ENCODE measurements around the gene PQBP1.
A peak's percentile ranks its signal among the peaks of the same experiment; 100 is the strongest.

The PQBP1 gene

GRCh38 chrX:48927736-48928382 is 30.1 kb downstream of the PQBP1 start:
- no peak overlapping the region for H2BK120ac ChIP-seq (ENCODE audit: low read depth, low read length)
- no CpG with 5 or more reads among the region's 2 CpGs for WGBS, 2 donors (ENCODE audit: extremely low coverage in 2 of 2, insufficient read length in 2 of 2, insufficient replicate concordance in 1 of 2)
- DNase-seq (ENCODE audit: low spot score) = no peak
- peaks cover 2 to 5% of the 10 kb centered on the region in 2 donors for H3K4me1 ChIP-seq (ENCODE audit: control insufficient read depth in 2 of 2, insufficient read depth in 1 of 2, low read depth in 1 of 2, low read length in 2 of 2)
- no peak overlapping the region for H3K4ac ChIP-seq (ENCODE audit: low read length)
- peak overlapping the region; percentile 27 for H3K27ac ChIP-seq (replicated peaks; ENCODE audit: low read length)
- no peak overlapping the region for H3K14ac ChIP-seq (ENCODE audit: low read length)
- peaks cover 27 to 53% of the 10 kb centered on the region in 2 donors for H3K36me3 ChIP-seq (replicated peaks in 1 of 2; ENCODE audit: control insufficient read depth in 2 of 2, insufficient read depth in 2 of 2, low read length in 2 of 2)
- no peak overlapping the region for H3K23ac ChIP-seq (ENCODE audit: low read depth, low read length, poor library complexity)
- no peaks in the 10 kb centered on the region for H3K9me3 ChIP-seq (replicated peaks in 1 of 2; ENCODE audit: control insufficient read depth in 2 of 2, insufficient read depth in 1 of 2, low read depth in 1 of 2, low read length in 2 of 2)
- no peak overlapping the region for H2BK15ac ChIP-seq (ENCODE audit: low read length)
- no peaks in the 10 kb centered on the region for H3K27me3 ChIP-seq (ENCODE audit: control insufficient read depth in 3 of 3, insufficient read depth in 3 of 3, low read depth in 1 of 3, low read length in 3 of 3)
- H2AK5ac ChIP-seq (ENCODE audit: low read depth, low read length) = no peak overlapping the region
- H3K4me3 ChIP-seq (ENCODE audit: low read length in 2 of 2) = no peak overlapping the region
- no peak overlapping the region for H3K9ac ChIP-seq (ENCODE audit: low read depth, low read length, poor library complexity)
- H4K8ac ChIP-seq (ENCODE audit: low read depth, low read length) = no peak overlapping the region
- no peak overlapping the region for H2BK12ac ChIP-seq (ENCODE audit: low read length)
- H4K91ac ChIP-seq (ENCODE audit: low read depth, low read length, poor library complexity) = no peak overlapping the region
- H2AFZ ChIP-seq (ENCODE audit: low read length) = no peak overlapping the region
- peaks cover 4% of the 10 kb centered on the region for H3K79me1 ChIP-seq (ENCODE audit: low read depth, low read length)
- H2BK5ac ChIP-seq (ENCODE audit: low read length) = no peak overlapping the region
- H3K4me2 ChIP-seq (ENCODE audit: insufficient read depth, low read length, poor library complexity, severe bottlenecking) = no peak overlapping the region
- H3K18ac ChIP-seq (ENCODE audit: low read length) = no peak overlapping the region

- Histone ChIP-seq H3K27me3 (ENCODE audit: control insufficient read depth in 3 of 3, insufficient read depth in 3 of 3, low read depth in 1 of 3, low read length in 3 of 3) (no peaks in the 10 kb centered on the region), H4K8ac (ENCODE audit: low read depth, low read length) (no peak overlapping the region)
Observed at GRCh38 chrX:48933757-48934156, 36.0 kb downstream of the PQBP1 start.

GRCh38 chrX:48934581-48935300 is 37.0 kb downstream of the PQBP1 start:
- Histone ChIP-seq H3K4me1 (ENCODE audit: control insufficient read depth in 2 of 2, insufficient read depth in 1 of 2, low read depth in 1 of 2, low read length in 2 of 2) (peaks cover 0 to 3% of the 10 kb centered on the region in 2 donors), H2BK5ac (ENCODE audit: low read length) (no peak overlapping the region), H3K14ac (ENCODE audit: low read length) (no peak overlapping the region), H3K4me3 (ENCODE audit: low read length in 2 of 2) (no peak overlapping the region), H2BK12ac (ENCODE audit: low read length) (no peak overlapping the region), H2BK120ac (ENCODE audit: low read depth, low read length) (no peak overlapping the region), H4K91ac (ENCODE audit: low read depth, low read length, poor library complexity) (no peak overlapping the region), H2BK15ac (ENCODE audit: low read length) (no peak overlapping the region), H3K4me2 (ENCODE audit: insufficient read depth, low read length, poor library complexity, severe bottlenecking) (no peak overlapping the region), H3K27me3 (ENCODE audit: control insufficient read depth in 3 of 3, insufficient read depth in 3 of 3, low read depth in 1 of 3, low read length in 3 of 3) (no peaks in the 10 kb centered on the region), H3K23ac (ENCODE audit: low read depth, low read length, poor library complexity) (no peak overlapping the region), H2AK5ac (ENCODE audit: low read depth, low read length) (no peak overlapping the region), H3K36me3 (replicated peaks in 1 of 2; ENCODE audit: control insufficient read depth in 2 of 2, insufficient read depth in 2 of 2, low read length in 2 of 2) (peaks cover 13 to 52% of the 10 kb centered on the region in 2 donors), H3K9me3 (replicated peaks in 1 of 2; ENCODE audit: control insufficient read depth in 2 of 2, insufficient read depth in 1 of 2, low read depth in 1 of 2, low read length in 2 of 2) (no peaks in the 10 kb centered on the region), H3K27ac (replicated peaks; ENCODE audit: low read length) (no peak overlapping the region), H3K79me1 (ENCODE audit: low read depth, low read length) (no peaks in the 10 kb centered on the region), H3K4ac (ENCODE audit: low read length) (no peak overlapping the region), H3K18ac (ENCODE audit: low read length) (no peak overlapping the region), H4K8ac (ENCODE audit: low read depth, low read length) (no peak overlapping the region), H2AFZ (ENCODE audit: low read length) (no peak overlapping the region), H3K9ac (ENCODE audit: low read depth, low read length, poor library complexity) (no peak overlapping the region)
- DNase-seq (ENCODE audit: low spot score) = no peak
- no CpG with 5 or more reads among the region's 7 CpGs for WGBS, 2 donors (ENCODE audit: extremely low coverage in 2 of 2, insufficient read length in 2 of 2, insufficient replicate concordance in 1 of 2)

More at GRCh38 chrX:48933757-48934156, 36.0 kb downstream of the PQBP1 start:
- Histone ChIP-seq H3K27ac (replicated peaks; ENCODE audit: low read length) (no peak overlapping the region), H3K4me1 (ENCODE audit: control insufficient read depth in 2 of 2, insufficient read depth in 1 of 2, low read depth in 1 of 2, low read length in 2 of 2) (peaks cover 0 to 3% of the 10 kb centered on the region in 2 donors), H2AK5ac (ENCODE audit: low read depth, low read length) (no peak overlapping the region), H3K36me3 (replicated peaks in 1 of 2; ENCODE audit: control insufficient read depth in 2 of 2, insufficient read depth in 2 of 2, low read length in 2 of 2) (peaks cover 13 to 44% of the 10 kb centered on the region in 2 donors), H3K18ac (ENCODE audit: low read length) (no peak overlapping the region), H3K4me2 (ENCODE audit: insufficient read depth, low read length, poor library complexity, severe bottlenecking) (no peak overlapping the region), H2BK12ac (ENCODE audit: low read length) (no peak overlapping the region), H3K4me3 (ENCODE audit: low read length in 2 of 2) (no peak overlapping the region), H2BK15ac (ENCODE audit: low read length) (no peak overlapping the region), H3K9ac (ENCODE audit: low read depth, low read length, poor library complexity) (no peak overlapping the region), H3K23ac (ENCODE audit: low read depth, low read length, poor library complexity) (no peak overlapping the region), H2BK120ac (ENCODE audit: low read depth, low read length) (no peak overlapping the region), H2AFZ (ENCODE audit: low read length) (no peak overlapping the region), H4K91ac (ENCODE audit: low read depth, low read length, poor library complexity) (no peak overlapping the region), H3K14ac (ENCODE audit: low read length) (no peak overlapping the region), H2BK5ac (ENCODE audit: low read length) (no peak overlapping the region), H3K79me1 (ENCODE audit: low read depth, low read length) (no peaks in the 10 kb centered on the region), H3K4ac (ENCODE audit: low read length) (no peak overlapping the region), H3K9me3 (replicated peaks in 1 of 2; ENCODE audit: control insufficient read depth in 2 of 2, insufficient read depth in 1 of 2, low read depth in 1 of 2, low read length in 2 of 2) (no peaks in the 10 kb centered on the region)
- no peak for DNase-seq (ENCODE audit: low spot score)
- WGBS, 2 donors (ENCODE audit: extremely low coverage in 2 of 2, insufficient read length in 2 of 2, insufficient replicate concordance in 1 of 2) = no CpG with 5 or more reads among the region's 2 CpGs

- peaks cover 15 to 49% of the 10 kb centered on the region in 2 donors for H3K36me3 ChIP-seq (replicated peaks in 1 of 2; ENCODE audit: control insufficient read depth in 2 of 2, insufficient read depth in 2 of 2, low read length in 2 of 2)
Observed at GRCh38 chrX:48935301-48935670, 37.6 kb downstream of the PQBP1 start.

More at GRCh38 chrX:48935301-48935670, 37.6 kb downstream of the PQBP1 start:
- WGBS, 2 donors (ENCODE audit: extremely low coverage in 2 of 2, insufficient read length in 2 of 2, insufficient replicate concordance in 1 of 2) = no CpG with 5 or more reads among the region's 1 CpG
- Histone ChIP-seq H2AK5ac (ENCODE audit: low read depth, low read length) (no peak overlapping the region), H3K4ac (ENCODE audit: low read length) (no peak overlapping the region), H3K4me2 (ENCODE audit: insufficient read depth, low read length, poor library complexity, severe bottlenecking) (no peak overlapping the region), H2BK120ac (ENCODE audit: low read depth, low read length) (no peak overlapping the region), H2BK15ac (ENCODE audit: low read length) (no peak overlapping the region), H3K23ac (ENCODE audit: low read depth, low read length, poor library complexity) (no peak overlapping the region), H3K79me1 (ENCODE audit: low read depth, low read length) (no peaks in the 10 kb centered on the region), H2BK12ac (ENCODE audit: low read length) (no peak overlapping the region), H4K91ac (ENCODE audit: low read depth, low read length, poor library complexity) (no peak overlapping the region), H3K27ac (replicated peaks; ENCODE audit: low read length) (no peak overlapping the region), H2BK5ac (ENCODE audit: low read length) (no peak overlapping the region), H2AFZ (ENCODE audit: low read length) (no peak overlapping the region), H3K4me3 (ENCODE audit: low read length in 2 of 2) (no peak overlapping the region), H3K27me3 (ENCODE audit: control insufficient read depth in 3 of 3, insufficient read depth in 3 of 3, low read depth in 1 of 3, low read length in 3 of 3) (no peaks in the 10 kb centered on the region), H3K18ac (ENCODE audit: low read length) (no peak overlapping the region), H3K4me1 (ENCODE audit: control insufficient read depth in 2 of 2, insufficient read depth in 1 of 2, low read depth in 1 of 2, low read length in 2 of 2) (peaks cover 0 to 3% of the 10 kb centered on the region in 2 donors), H3K14ac (ENCODE audit: low read length) (no peak overlapping the region), H3K9ac (ENCODE audit: low read depth, low read length, poor library complexity) (no peak overlapping the region), H3K9me3 (replicated peaks in 1 of 2; ENCODE audit: control insufficient read depth in 2 of 2, insufficient read depth in 1 of 2, low read depth in 1 of 2, low read length in 2 of 2) (no peaks in the 10 kb centered on the region), H4K8ac (ENCODE audit: low read depth, low read length) (no peak overlapping the region)
- no peak for DNase-seq (ENCODE audit: low spot score)
